Lower leg skin (tissue), 3 donors: ENCODE measurements around the gene ZBED3.

Experiments
- POLR2A ChIP-seq, 2 donors: fragments of 450-650 bp; IDR thresholded peaks; one replicate each; pipeline ENCODE4 v1.6.1; 2016 to 2017; ENCODE audit warnings: antibody characterized with exemption in 2 of 2, mild to moderate bottlenecking in 1 of 2, moderate library complexity in 1 of 2
- TF ChIP-seq, protein P1 (sequence below), 3 donors: fragments of 450-650 bp; IDR thresholded peaks; one replicate each; pipeline ENCODE4 v1.5.1; 2016; ENCODE audit warnings: antibody characterized with exemption in 3 of 3, mild to moderate bottlenecking in 3 of 3, moderate library complexity in 2 of 3

DNA sequence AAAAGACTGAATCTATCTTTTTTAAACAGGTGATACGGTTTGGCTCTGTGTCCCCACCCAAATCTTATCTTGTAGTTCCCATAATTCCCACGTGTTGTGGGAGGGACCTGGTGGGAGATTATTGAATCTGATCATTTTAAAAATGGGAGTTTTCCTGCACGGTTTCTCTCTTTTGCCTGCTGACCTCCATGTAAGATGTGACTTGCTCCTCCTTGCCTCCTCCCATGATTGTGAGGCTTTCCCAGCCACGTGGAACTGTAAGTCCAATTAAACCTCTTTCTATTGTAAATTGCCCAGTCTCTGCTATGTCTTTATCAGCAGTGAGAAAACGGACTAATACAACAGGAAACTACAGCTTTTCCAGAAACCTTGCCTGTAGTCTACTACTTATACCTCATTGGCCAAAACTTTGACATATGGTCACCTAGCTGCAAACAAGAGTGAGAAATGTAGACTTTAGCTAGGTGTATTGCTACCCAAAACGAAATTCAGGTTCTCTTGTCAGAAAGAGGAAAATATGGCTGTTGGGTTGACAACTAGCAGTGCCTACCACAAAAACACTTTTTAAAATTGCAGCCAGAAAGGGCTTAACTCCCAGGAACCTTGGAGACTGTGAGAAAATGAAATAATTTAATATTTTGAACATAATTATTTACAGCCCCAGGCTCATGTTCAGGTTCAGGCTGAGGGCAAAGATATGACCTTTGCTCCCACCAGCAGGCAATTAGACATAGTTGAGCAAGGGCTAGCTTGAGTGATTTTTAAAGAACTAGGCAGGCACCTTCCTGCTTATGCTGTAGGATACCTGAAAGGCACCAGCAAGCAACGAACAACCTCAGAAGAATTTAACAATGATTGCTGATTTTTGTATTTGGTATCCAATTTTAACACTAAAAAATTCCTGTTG is 64.3 kb downstream of the ZBED3 start:
- TF ChIP-seq, protein P1, sequence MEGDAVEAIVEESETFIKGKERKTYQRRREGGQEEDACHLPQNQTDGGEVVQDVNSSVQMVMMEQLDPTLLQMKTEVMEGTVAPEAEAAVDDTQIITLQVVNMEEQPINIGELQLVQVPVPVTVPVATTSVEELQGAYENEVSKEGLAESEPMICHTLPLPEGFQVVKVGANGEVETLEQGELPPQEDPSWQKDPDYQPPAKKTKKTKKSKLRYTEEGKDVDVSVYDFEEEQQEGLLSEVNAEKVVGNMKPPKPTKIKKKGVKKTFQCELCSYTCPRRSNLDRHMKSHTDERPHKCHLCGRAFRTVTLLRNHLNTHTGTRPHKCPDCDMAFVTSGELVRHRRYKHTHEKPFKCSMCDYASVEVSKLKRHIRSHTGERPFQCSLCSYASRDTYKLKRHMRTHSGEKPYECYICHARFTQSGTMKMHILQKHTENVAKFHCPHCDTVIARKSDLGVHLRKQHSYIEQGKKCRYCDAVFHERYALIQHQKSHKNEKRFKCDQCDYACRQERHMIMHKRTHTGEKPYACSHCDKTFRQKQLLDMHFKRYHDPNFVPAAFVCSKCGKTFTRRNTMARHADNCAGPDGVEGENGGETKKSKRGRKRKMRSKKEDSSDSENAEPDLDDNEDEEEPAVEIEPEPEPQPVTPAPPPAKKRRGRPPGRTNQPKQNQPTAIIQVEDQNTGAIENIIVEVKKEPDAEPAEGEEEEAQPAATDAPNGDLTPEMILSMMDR (IDR thresholded peaks at IDR 0.05), result no peak
- no peak for TF ChIP-seq POLR2A (IDR thresholded peaks at IDR 0.05)
